ENCODE data around the gene INPP1. TPM values are rescaled to one million over a fixed set of nuclear protein-coding genes. Genes with fewer than 3 reads are reported as not detected.
A peak's percentile ranks its signal among the peaks of the same experiment; 100 is the strongest.

INPP1 gene
- total RNA-seq, 1 donor from 2014 or later = 11.7 TPM

DNA sequence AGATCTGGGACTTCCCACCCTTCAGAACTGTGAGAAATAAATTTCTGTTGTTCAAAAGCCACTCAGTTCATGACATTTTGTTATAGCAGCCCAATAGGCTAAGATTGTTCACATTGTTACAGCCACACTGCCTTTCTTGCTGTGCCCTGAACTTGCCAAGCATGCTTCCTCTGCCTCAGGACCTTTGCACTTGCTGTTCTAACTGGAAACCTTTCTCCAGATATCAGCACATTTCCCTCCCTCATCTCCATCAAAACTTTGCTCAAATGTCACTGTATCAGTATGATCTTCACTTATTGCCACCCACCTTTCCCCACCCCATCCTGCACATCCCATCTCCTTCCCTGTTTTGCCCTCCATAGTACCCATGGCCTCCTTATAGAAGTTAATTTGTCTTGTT, 32.7 kb downstream of the INPP1 start:
- H3K27me3 Mint-ChIP-seq (ENCODE audit: unreplicated experiment) = peaks cover 3% of the 10 kb centered on the region
- no peaks in the 10 kb centered on the region for H3K36me3 Mint-ChIP-seq (ENCODE audit: low read depth, unreplicated experiment)
- TF ChIP-seq, protein P1, sequence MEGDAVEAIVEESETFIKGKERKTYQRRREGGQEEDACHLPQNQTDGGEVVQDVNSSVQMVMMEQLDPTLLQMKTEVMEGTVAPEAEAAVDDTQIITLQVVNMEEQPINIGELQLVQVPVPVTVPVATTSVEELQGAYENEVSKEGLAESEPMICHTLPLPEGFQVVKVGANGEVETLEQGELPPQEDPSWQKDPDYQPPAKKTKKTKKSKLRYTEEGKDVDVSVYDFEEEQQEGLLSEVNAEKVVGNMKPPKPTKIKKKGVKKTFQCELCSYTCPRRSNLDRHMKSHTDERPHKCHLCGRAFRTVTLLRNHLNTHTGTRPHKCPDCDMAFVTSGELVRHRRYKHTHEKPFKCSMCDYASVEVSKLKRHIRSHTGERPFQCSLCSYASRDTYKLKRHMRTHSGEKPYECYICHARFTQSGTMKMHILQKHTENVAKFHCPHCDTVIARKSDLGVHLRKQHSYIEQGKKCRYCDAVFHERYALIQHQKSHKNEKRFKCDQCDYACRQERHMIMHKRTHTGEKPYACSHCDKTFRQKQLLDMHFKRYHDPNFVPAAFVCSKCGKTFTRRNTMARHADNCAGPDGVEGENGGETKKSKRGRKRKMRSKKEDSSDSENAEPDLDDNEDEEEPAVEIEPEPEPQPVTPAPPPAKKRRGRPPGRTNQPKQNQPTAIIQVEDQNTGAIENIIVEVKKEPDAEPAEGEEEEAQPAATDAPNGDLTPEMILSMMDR (IDR thresholded peaks at IDR 0.05; ENCODE audit: unreplicated experiment) = no peak
- DNase-seq (ENCODE audit: low spot score) = no peak
- no peak overlapping the region for H3K4me3 Mint-ChIP-seq (ENCODE audit: unreplicated experiment)
- H3K4me1 Mint-ChIP-seq (ENCODE audit: unreplicated experiment) = peaks cover 14% of the 10 kb centered on the region
- H3K9me3 Mint-ChIP-seq (ENCODE audit: unreplicated experiment) = no peaks in the 10 kb centered on the region
- H3K27ac Mint-ChIP-seq (ENCODE audit: unreplicated experiment) = no peak overlapping the region

DNA sequence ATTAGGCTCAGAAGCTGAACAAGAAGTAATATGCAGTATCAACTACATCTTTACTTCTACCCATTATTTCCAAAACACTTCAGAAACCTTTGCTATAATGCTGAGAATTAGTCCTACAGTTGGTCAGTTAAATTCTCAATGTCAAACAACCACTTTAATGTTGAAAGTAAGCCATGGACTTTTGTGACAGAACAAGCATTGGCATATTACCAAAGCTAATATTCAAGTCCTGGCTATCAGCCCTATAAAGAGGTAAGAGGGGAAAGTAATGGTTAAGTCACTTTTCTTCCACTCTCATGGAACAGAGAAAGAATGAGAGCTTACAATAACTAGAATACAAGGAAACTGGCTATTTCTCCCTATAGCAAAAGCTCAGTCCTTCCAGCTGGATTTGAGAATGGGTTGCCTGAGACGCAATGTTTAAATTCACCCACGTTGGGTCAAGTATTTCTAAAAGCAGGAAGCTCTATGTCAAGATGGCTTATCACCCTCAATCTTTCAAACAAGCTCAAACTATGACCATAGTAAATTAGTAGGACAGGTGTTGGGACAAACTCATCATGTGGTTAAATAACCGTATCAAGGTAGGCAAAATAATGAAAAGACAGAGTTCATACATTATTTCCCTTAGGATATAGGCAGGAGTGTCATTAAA, 33.3 kb downstream of the INPP1 start:
- TF ChIP-seq, protein P1 (IDR thresholded peaks at IDR 0.05; ENCODE audit: unreplicated experiment) = no peak
- Mint-ChIP-seq H3K9me3 (ENCODE audit: unreplicated experiment) (no peaks in the 10 kb centered on the region), H3K4me3 (ENCODE audit: unreplicated experiment) (no peak overlapping the region), H3K27ac (ENCODE audit: unreplicated experiment) (no peak overlapping the region), H3K4me1 (ENCODE audit: unreplicated experiment) (peaks cover 20% of the 10 kb centered on the region), H3K27me3 (ENCODE audit: unreplicated experiment) (peaks cover 3% of the 10 kb centered on the region), H3K36me3 (ENCODE audit: low read depth, unreplicated experiment) (no peaks in the 10 kb centered on the region)
- no peak for DNase-seq (ENCODE audit: low spot score)

DNA sequence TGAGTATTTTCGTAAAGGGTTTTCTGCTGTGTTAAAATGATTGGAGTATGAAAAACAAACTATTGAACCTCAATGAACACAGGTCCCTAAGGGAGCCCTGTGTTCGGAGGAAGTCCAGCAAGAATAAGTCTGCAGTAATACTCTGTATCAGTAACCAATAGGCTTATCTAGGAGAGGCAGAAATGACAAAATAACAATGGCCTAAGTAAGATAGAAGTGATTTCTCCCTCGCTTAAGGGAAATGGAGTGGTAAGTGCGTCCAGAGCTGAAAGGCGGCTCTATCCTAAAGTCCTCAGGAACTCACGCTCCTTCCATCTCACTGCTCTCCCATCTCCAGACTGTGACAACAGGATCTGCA, 35.5 kb downstream of the INPP1 start:
- Mint-ChIP-seq H3K4me3 (ENCODE audit: unreplicated experiment) (no peak overlapping the region), H3K4me1 (ENCODE audit: unreplicated experiment) (peaks cover 21% of the 10 kb centered on the region), H3K27me3 (ENCODE audit: unreplicated experiment) (peaks cover 3% of the 10 kb centered on the region), H3K9me3 (ENCODE audit: unreplicated experiment) (no peaks in the 10 kb centered on the region), H3K36me3 (ENCODE audit: low read depth, unreplicated experiment) (no peaks in the 10 kb centered on the region), H3K27ac (ENCODE audit: unreplicated experiment) (peak overlapping the region; percentile 50)
- no peak for DNase-seq (ENCODE audit: low spot score)
- TF ChIP-seq, protein P1 (IDR thresholded peaks at IDR 0.05; ENCODE audit: unreplicated experiment) = no peak

DNA sequence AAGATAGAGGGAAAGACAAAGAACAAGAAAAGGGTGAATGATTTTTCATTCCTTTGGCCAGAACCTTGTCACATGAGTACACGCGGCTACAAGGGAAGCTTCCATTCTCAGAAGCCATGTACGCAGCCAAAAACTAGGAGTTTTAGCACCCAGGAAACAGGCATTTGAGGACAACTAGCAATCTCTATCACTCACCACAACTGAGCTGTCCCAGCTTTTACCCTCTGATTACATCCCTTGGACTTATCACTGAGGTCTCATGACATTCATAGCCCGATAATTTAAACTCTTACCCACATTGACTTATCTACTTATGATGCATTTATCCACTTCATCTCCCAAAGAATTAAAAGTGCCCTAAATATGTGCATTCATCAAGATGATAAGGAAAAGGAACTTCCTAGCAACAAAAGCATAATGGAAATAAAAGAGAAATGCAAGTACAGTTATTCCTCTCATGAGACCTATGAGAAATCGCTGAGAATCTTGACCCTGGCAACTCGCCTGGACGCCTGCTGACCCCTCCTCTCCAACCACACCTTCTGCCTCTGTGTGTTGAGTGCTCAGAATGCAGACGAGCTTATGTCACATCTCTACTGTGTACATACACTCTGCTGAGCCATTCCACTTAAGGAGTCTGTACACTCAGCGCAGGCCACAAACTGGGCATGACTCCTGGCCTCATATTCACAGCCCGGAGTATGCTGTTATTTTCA, 36.0 kb downstream of the INPP1 start:
- no peak overlapping the region for H3K27ac Mint-ChIP-seq (ENCODE audit: unreplicated experiment)

More for the DNA sequence above, 36.0 kb downstream of the INPP1 start:
- Mint-ChIP-seq H3K4me3 (ENCODE audit: unreplicated experiment) (no peak overlapping the region), H3K4me1 (ENCODE audit: unreplicated experiment) (peaks cover 21% of the 10 kb centered on the region), H3K36me3 (ENCODE audit: low read depth, unreplicated experiment) (no peaks in the 10 kb centered on the region), H3K27me3 (ENCODE audit: unreplicated experiment) (peaks cover 3% of the 10 kb centered on the region), H3K9me3 (ENCODE audit: unreplicated experiment) (no peaks in the 10 kb centered on the region)
- TF ChIP-seq, protein P1 (IDR thresholded peaks at IDR 0.05; ENCODE audit: unreplicated experiment) = no peak
- no peak for DNase-seq (ENCODE audit: low spot score)

Measured in endothelial cell (in vitro differentiated cells).